ENCODE measurements around the gene ARID4B. TPM values are rescaled to one million over a fixed set of nuclear protein-coding genes. Genes with fewer than 3 reads are reported as not detected.

The ARID4B gene
- total RNA-seq, 1 experiment from 2014 or later = 28.3 TPM

DNA sequence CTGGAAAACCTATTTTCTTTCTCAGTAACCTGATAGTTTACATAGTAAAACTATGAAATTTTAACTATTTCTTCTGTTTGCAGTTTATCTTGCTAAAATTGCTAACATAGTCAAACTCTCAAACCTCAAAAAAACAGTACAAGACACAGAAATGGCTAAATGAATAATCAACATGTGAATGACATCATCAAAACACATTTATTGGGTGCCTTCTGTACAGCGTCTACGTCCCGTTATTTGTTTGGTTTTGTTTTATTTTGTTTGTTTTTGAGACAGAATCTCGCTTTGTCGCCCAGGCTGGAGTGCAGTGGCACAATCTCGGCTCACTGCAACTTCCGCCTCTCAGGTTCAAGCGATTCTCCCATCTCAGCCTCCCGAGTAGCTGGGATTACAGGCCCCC is 178.2 kb downstream of the ARID4B start:
- BruUV-seq (replicated peaks) = no TSS peak
- H3K79me2 ChIP-seq (ENCODE audit: insufficient read depth, low read length) = peaks cover 41% of the 10 kb centered on the region
- CTCF ChIA-PET = no interaction called here
- no peaks in the 10 kb centered on the region for H3K4me1 ChIP-seq (ENCODE audit: control insufficient read depth in 1 of 2, insufficient read depth in 2 of 2, low read length in 2 of 2)
- intact Hi-C loops (cut with micrococcal nuclease) = no loop called here
- no peak overlapping the region for H3K27ac ChIP-seq (ENCODE audit: low read depth, low read length)
- H3K27me3 ChIP-seq (ENCODE audit: insufficient read depth, low read length) = no peaks in the 10 kb centered on the region
- no peak overlapping the region for H3K9ac ChIP-seq (ENCODE audit: low read length)
- no peaks in the 10 kb centered on the region for H3K9me2 ChIP-seq (ENCODE audit: insufficient read depth)
- H3K36me3 ChIP-seq (ENCODE audit: control insufficient read depth in 1 of 2, insufficient read depth in 2 of 2, low read length in 2 of 2) = peaks cover 46% of the 10 kb centered on the region in 2 experiments
- TF ChIP-seq, protein P1, sequence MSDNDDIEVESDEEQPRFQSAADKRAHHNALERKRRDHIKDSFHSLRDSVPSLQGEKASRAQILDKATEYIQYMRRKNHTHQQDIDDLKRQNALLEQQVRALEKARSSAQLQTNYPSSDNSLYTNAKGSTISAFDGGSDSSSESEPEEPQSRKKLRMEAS (IDR thresholded peaks at IDR 0.05) = no peak
- TF ChIP-seq, protein P2, sequence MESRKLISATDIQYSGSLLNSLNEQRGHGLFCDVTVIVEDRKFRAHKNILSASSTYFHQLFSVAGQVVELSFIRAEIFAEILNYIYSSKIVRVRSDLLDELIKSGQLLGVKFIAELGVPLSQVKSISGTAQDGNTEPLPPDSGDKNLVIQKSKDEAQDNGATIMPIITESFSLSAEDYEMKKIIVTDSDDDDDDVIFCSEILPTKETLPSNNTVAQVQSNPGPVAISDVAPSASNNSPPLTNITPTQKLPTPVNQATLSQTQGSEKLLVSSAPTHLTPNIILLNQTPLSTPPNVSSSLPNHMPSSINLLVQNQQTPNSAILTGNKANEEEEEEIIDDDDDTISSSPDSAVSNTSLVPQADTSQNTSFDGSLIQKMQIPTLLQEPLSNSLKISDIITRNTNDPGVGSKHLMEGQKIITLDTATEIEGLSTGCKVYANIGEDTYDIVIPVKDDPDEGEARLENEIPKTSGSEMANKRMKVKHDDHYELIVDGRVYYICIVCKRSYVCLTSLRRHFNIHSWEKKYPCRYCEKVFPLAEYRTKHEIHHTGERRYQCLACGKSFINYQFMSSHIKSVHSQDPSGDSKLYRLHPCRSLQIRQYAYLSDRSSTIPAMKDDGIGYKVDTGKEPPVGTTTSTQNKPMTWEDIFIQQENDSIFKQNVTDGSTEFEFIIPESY (IDR thresholded peaks at IDR 0.05; ENCODE audit: extremely low read depth, insufficient replicate concordance, low read length) = no peak
- TF ChIP-seq EZH2phosphoT487 (IDR thresholded peaks at IDR 0.05; ENCODE audit: borderline replicate concordance) (no peak), POLR2A (IDR thresholded peaks at IDR 0.05; ENCODE audit: borderline replicate concordance, extremely low read depth, insufficient read depth, insufficient read length) (no peak), SRF (IDR thresholded peaks at IDR 0.05; ENCODE audit: low read depth) (no peak), CBX3 (IDR thresholded peaks at IDR 0.05; ENCODE audit: low read depth) (no peak), EGR1 (IDR thresholded peaks at IDR 0.05; ENCODE audit: low read depth) (no peak), ZNF274 (IDR thresholded peaks at IDR 0.05; ENCODE audit: low read depth, low read length) (no peak), SIN3A (IDR thresholded peaks at IDR 0.05; ENCODE audit: low read depth) (no peak), SP1 (IDR thresholded peaks at IDR 0.05; ENCODE audit: low read depth) (no peak)
- TF ChIP-seq, protein P3, sequence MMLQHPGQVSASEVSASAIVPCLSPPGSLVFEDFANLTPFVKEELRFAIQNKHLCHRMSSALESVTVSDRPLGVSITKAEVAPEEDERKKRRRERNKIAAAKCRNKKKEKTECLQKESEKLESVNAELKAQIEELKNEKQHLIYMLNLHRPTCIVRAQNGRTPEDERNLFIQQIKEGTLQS (IDR thresholded peaks at IDR 0.05) = no peak
- H3K4me2 ChIP-seq (ENCODE audit: low read length) = no peak overlapping the region
- no peak overlapping the region for H3K4me3 ChIP-seq (replicated peaks in 1 of 2; ENCODE audit: low read depth in 1 of 2, low read length in 2 of 2)
- no peak for DNase-seq (ENCODE audit: low read depth, low spot score)
- POLR2A ChIA-PET = no interaction called here
- RAD21 ChIA-PET (ENCODE audit: low non-redundant PET in 1 of 2, low total read pairs in 2 of 2, uncharacterized antibody in 2 of 2, unreplicated experiment in 2 of 2) = no interaction called here
- no peaks in the 10 kb centered on the region for H3K9me3 ChIP-seq (ENCODE audit: control insufficient read depth in 1 of 2, insufficient read depth in 1 of 2, low read depth in 1 of 2, low read length in 2 of 2)
- H2AFZ ChIP-seq (ENCODE audit: low read depth, low read length, poor library complexity, severe bottlenecking) = no peak overlapping the region
- no peak for ATAC-seq
- H4K20me1 ChIP-seq (ENCODE audit: insufficient read depth) = peaks cover 3% of the 10 kb centered on the region; the same call in 1 of the 2 replicates
